Raji (cell line): ENCODE results near the gene PPP1CA.

ENCODE experiments used
- POLR2A ChIP-seq: IDR thresholded peaks from 2 replicates; pipeline ENCODE4 v1.6.1; 2011; ENCODE audit warnings: low read depth, low read length, control low read depth; ENCODE audit not compliant: insufficient read depth

The PPP1CA gene

GRCh38 chr11:67353317-67354074 is 48.2 kb downstream of the PPP1CA start, which contains the start of gene POLD4:
TSS of gene POLD4 (minus strand) at chr11:67353546. CDS start at chr11:67353399, 147 bp downstream.
- peak; percentile 72 for TF ChIP-seq POLR2A

GRCh38 chr11:67352546-67353316 is 48.9 kb downstream of the PPP1CA start:
- TF ChIP-seq POLR2A, result peak; percentile 86

- peak; percentile 59 for TF ChIP-seq POLR2A
These were observed 50.2 kb downstream of the PPP1CA start for GRCh38 chr11:67351275-67352005.

GRCh38 chr11:67349928-67350465 is 51.7 kb downstream of the PPP1CA start:
- TF ChIP-seq POLR2A, result peak; percentile 46; the same call in 1 of the 2 replicates

- TF ChIP-seq POLR2A, result peak; percentile 37; the same call in 1 of the 2 replicates
These were observed 52.2 kb downstream of the PPP1CA start for GRCh38 chr11:67349457-67349856.

GRCh38 chr11:67349036-67349435 is 52.6 kb downstream of the PPP1CA start:
- TF ChIP-seq POLR2A, result no peak
